HG03439 (cell line): Measurements from ENCODE around the gene GPAT3.
A peak's percentile ranks its signal among the peaks of the same experiment; 100 is the strongest.
"Not testable (repeated sequence)": the region's sequence is repeated elsewhere in the genome, so short reads cannot be mapped to it uniquely, and the experiment has no call there.

Experiments used
- ATAC-seq: cut with Tn5 transposase; IDR thresholded peaks from one replicate; pipeline ENCODE4 v1.9.1; 2021; ENCODE audit warnings: mild to moderate bottlenecking, moderate library complexity; ENCODE audit not compliant: unreplicated experiment

The GPAT3 gene

GRCh38 chr4:83591730-83592129, 55.8 kb downstream of the GPAT3 start:
- no peak for ATAC-seq

- peak; percentile 76 for ATAC-seq
These were observed 63.3 kb downstream of the GPAT3 start for GRCh38 chr4:83599183-83599582.

- ATAC-seq, result no peak
These were observed 67.2 kb downstream of the GPAT3 start for GRCh38 chr4:83603129-83603528.

GRCh38 chr4:83604321-83604720, 68.4 kb downstream of the GPAT3 start:
- no peak for ATAC-seq

- ATAC-seq, result peak; percentile 10
These were observed 69.3 kb downstream of the GPAT3 start for GRCh38 chr4:83605210-83605609.

- ATAC-seq, result peak; percentile 59
These were observed 69.8 kb downstream of the GPAT3 start for GRCh38 chr4:83605744-83606172.

- ATAC-seq, result no peak
These were observed 70.6 kb downstream of the GPAT3 start for GRCh38 chr4:83606460-83606859.

GRCh38 chr4:83606898-83607297, 71.0 kb downstream of the GPAT3 start:
- ATAC-seq, result peak; percentile 59

- no peak for ATAC-seq
These were observed 73.5 kb downstream of the GPAT3 start for GRCh38 chr4:83609365-83609764.

- ATAC-seq, result no peak
These were observed 74.8 kb downstream of the GPAT3 start for GRCh38 chr4:83610729-83611128.

- no peak for ATAC-seq
These were observed 77.1 kb downstream of the GPAT3 start for GRCh38 chr4:83613023-83613422.

GRCh38 chr4:83613994-83614393, 78.1 kb downstream of the GPAT3 start:
- no peak for ATAC-seq

- ATAC-seq, result no peak
These were observed 80.3 kb downstream of the GPAT3 start for GRCh38 chr4:83616252-83616651.

- ATAC-seq, result no peak
These were observed 81.6 kb downstream of the GPAT3 start for GRCh38 chr4:83617371-83618035.

- ATAC-seq, result no peak
These were observed 82.5 kb downstream of the GPAT3 start for GRCh38 chr4:83618431-83618830.

- no peak for ATAC-seq
These were observed 83.2 kb downstream of the GPAT3 start for GRCh38 chr4:83618991-83619645.

GRCh38 chr4:83622127-83622526, 86.2 kb downstream of the GPAT3 start:
- ATAC-seq, result not testable (repeated sequence)

- ATAC-seq, result no peak
These were observed 89.9 kb downstream of the GPAT3 start for GRCh38 chr4:83625821-83626220.

- ATAC-seq, result no peak
These were observed 90.4 kb downstream of the GPAT3 start for GRCh38 chr4:83626245-83626836.

GRCh38 chr4:83629945-83630721, 94.2 kb downstream of the GPAT3 start:
- no peak for ATAC-seq

GRCh38 chr4:83631066-83631465, 95.2 kb downstream of the GPAT3 start:
- no peak for ATAC-seq
